Embryonic facial prominence (tissue), 1 donor: Measurements from ENCODE around the gene PCDHGA10.
"Not testable (repeated sequence)": the region's sequence is repeated elsewhere in the genome, so short reads cannot be mapped to it uniquely, and the experiment has no call there.

Experiments used
- DNase-seq: peaks from one replicate; pipeline ENCODE4 v3.0.0-alpha.2; 2016; ENCODE audit errors: extremely low spot score

The PCDHGA10 gene

DNA sequence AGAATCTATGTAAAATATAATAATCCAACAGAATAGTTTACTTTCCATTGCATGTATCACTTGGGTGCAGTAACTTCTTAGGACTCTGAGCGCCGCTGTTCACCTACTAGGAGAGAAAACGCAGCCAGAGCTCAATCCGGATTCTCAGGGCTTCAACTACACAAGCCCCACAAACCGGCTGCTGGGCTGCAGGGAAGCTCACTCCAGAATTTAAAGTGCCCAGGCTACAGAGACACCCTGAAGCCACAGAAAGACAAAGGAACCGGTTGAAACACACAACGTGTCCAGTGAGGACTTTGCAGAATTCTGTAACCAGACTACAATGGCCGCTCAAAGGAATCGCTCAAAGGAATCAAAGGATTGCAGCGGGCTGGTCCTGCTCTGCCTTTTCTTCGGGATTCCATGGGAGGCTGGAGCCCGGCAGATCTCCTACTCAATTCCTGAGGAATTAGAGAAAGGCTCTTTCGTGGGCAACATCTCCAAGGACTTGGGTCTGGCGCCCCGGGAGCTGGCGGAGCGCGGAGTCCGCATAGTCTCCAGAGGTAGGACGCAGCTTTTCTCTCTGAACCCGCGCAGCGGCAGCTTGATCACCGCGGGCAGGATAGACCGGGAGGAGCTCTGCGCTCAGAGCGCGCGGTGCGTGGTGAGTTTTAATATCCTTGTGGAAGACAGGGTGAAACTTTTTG, at the start of gene PCDHGA10:
Gene PCDHGA10, plus strand, starts transcription at position 134 of the 686 bp plus-strand sequence. Its CDS starts 189 bp downstream, at position 323.
- DNase-seq, result no peak

DNA sequence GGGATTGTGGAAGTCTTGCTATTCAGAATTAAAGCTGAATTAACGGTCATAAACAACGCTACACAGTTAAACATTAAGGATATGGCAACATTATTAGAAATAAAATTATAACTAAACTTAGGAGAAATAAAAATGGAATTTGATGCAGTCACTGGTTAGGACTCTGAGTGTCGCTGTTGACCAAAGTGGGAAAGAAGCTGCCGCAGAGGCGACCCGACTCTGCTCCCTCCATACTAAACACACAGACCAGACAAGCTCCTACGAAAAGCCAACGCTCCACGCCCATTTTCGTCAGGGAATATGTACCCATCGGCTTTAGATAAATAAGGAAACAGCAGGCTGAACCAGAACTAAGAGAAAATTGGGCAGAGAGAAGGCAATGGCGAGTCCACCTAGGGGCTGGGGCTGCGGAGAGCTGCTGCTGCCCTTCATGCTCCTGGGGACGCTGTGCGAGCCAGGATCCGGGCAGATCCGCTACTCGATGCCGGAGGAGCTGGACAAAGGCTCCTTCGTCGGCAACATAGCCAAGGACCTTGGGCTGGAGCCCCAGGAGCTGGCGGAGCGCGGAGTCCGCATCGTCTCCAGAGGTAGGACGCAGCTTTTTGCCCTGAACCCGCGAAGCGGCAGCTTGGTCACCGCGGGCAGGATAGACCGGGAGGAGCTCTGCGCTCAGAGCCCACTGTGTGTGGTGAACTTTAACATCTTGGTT, 48.7 kb upstream of the PCDHGA10 start, which contains the start of gene PCDHGA5:
Gene PCDHGA5, plus strand, starts transcription at position 211 of the 709 bp plus-strand sequence. Its CDS starts 169 bp downstream, at position 380.
- DNase-seq, result no peak

DNA sequence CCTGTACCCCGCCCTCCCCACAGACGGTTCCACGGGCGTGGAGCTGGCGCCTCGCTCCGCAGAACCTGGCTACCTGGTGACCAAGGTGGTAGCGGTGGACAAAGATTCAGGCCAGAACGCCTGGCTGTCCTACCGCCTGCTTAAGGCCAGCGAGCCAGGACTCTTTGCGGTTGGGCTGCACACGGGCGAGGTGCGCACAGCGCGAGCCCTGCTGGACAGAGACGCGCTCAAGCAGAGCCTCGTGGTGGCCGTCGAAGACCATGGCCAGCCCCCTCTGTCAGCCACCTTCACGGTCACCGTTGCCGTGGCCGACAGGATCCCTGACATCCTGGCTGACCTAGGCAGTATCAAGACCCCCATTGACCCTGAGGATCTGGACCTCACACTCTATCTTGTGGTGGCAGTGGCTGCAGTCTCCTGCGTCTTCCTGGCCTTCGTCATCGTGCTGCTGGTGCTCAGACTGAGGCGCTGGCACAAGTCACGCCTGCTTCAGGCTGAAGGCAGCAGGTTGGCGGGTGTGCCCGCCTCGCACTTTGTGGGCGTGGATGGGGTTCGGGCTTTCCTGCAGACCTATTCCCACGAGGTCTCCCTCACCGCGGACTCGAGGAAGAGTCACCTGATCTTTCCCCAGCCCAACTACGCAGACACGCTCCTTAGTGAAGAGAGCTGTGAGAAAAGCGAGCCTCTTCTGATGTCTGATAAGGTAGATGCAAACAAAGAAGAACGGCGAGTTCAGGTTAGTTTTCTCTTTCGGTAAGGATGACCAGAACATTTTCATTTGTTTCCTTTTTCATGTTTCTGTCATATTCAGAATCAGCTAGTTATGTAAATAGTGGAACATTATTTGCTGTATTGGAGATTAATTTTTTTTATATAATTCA, 46.5 kb upstream of the PCDHGA10 start:
- no peak for DNase-seq

DNA sequence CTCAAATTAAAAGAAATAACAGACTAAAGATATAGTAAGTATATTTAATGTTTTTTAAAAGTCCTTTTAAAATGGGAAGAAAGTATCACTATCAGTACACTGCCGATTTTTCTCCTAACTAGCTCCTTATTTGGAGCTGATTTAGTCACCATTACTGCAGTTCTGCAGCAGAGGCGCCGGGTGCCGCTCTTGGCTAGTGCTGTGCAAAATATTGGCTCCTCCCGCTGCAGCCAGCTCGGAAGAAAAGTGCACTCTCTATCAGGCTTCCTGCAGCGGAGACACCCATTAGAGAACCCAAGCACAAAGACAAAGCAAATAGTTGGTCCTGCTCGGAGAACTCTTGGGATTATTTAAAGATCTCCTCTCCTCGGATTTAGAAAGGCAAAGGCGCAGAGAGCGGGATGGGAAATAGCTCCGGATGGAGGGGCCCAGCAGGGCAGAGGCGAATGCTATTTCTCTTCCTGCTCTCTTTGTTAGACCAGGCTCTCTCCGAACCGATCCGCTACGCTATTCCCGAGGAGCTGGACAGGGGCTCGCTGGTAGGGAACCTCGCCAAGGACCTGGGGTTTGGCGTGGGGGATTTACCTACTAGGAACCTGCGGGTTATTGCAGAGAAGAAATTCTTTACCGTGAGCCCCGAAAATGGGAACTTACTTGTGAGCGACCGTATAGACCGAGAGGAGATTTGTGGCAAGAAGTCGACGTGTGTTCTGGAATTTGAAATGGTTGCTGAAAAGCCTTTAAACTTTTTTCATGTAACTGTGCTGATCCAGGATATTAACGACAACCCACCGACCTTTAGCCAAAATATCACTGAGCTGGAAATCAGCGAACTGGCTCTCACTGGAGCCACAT, 42.6 kb upstream of the PCDHGA10 start, which contains the start of gene PCDHGB3:
Gene PCDHGB3, plus strand, starts transcription at position 249 of the 855 bp plus-strand sequence. Its CDS starts 153 bp downstream, at position 402.
- no peak for DNase-seq

DNA sequence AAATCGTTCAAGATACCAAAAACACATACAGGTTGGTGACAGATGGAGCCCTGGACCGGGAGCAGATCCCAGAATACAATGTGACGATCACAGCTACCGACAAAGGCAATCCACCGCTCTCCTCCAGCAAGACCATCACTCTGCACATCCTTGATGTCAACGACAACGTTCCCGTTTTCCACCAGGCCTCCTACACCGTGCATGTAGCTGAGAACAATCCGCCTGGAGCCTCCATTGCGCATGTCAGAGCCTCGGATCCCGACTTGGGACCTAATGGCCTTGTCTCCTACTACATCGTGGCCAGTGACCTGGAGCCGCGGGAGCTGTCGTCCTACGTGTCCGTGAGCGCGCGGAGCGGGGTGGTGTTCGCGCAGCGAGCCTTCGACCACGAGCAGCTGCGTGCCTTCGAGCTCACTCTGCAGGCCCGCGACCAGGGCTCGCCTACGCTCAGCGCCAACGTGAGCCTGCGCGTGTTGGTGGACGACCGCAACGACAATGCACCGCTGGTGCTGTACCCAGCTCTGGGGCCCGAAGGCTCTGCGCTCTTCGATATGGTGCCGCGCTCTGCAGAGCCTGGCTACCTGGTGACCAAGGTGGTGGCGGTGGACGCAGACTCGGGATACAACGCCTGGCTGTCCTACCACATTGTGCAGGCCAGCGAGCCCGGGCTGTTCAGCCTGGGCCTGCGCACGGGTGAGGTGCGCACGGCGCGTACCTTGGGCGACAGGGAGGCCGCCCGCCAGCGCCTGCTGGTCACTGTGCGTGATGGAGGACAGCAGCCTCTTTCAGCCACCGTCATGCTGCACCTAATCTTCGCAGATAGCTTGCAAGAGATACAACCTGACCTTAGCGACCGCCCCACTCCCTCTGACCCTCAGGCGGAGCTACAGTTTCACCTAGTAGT, 41.0 kb upstream of the PCDHGA10 start:
- DNase-seq, result no peak

DNA sequence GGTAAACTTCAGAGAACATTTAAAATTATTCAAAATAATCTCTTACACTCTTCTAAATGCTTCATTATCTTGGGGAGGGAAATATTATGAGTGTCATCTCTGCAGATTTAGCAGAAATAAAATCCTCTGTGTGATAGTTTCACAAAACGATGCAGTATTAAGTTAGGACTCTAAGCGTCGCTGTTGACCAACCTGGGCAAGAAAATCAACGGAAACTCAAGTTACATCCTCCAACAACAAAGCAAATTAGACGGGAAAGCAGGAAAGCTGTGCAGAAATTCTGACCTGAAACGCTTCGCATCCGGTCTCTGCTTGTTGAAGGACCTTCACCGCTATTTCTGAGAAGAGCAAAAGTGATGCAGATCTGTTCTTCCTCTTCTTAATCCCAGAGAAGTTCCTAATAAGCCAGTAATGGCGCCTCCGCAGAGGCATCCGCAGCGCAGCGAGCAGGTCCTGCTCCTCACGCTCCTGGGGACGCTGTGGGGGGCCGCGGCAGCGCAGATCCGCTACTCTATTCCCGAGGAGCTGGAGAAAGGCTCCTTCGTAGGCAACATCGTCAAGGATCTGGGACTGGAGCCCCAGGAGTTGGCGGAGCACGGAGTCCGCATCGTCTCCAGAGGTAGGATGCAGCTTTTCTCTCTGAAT, 39.0 kb upstream of the PCDHGA10 start, which contains the start of gene PCDHGA6:
Gene PCDHGA6, plus strand, starts transcription at position 219 of the 645 bp plus-strand sequence. Its CDS starts 193 bp downstream, at position 412.
- DNase-seq, result no peak

DNA sequence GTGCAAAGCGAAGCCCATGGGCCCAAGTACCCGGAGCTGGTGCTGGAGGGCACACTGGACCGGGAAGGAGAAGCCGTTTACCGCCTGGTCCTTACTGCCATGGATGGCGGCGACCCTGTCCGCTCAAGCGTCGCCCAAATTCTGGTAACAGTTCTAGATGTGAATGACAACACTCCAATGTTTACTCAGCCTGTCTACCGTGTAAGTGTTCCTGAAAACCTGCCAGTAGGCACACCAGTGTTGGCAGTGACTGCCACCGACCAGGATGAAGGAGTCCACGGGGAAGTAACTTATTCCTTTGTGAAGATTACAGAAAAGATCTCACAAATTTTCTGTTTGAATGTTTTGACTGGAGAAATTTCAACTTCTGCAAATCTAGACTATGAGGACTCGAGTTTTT, 38.2 kb upstream of the PCDHGA10 start:
- no peak for DNase-seq

DNA sequence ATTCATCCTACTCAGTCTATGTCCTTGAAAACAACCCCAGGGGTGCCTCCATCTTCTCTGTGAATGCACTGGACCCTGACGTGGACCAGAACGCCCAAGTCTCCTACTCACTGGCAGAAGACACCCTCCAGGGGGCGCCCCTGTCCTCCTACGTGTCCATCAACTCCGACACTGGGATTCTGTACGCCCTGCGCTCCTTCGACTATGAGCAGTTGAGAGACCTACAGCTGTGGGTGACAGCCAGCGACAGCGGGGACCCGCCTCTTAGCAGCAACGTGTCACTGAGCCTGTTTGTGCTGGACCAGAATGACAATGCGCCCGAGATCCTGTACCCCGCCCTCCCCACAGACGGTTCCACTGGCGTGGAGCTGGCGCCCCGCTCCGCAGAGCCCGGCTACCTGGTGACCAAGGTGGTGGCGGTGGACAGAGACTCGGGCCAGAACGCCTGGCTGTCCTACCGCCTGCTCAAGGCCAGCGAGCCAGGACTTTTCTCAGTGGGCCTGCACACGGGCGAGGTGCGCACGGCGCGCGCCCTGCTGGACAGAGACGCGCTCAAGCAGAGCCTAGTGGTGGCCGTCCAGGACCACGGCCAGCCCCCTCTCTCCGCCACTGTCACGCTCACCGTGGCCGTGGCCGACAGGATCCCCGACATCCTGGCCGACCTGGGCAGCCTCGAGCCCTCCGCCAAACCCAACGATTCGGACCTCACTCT, 37.2 kb upstream of the PCDHGA10 start:
- DNase-seq, result not testable (repeated sequence)

DNA sequence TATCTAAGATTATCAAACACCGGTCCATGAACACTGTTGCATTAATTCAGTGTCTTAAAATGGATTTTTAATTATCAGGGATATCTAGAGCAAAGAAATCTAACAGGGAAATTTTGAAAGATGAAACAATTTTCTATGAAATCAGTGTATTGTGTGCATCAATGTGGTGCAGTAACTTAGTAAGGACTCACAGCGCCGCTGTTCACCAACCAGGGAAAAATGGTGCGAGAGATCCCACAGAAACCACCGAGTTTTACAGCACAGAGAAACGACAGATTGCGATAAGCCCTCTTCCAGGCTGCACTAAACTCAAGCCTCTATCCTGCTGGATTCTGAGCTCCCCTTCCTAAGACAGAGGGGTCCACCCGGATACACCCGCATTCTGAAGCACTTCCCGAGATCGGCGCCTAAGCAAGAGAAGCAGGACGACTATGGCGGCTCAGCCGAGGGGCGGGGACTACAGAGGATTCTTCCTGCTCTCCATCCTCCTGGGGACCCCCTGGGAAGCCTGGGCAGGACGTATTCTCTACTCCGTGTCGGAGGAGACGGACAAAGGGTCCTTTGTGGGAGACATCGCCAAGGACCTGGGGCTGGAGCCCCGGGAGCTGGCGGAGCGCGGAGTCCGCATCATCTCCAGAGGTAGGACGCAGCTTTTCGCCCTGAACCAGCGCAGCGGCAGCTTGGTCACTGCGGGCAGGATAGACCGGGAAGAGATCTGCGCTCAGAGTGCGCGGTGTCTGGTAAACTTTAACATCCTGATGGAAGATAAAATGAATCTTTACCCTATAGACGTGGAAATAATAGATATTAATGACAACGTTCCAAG, 30.1 kb upstream of the PCDHGA10 start, which contains the start of gene PCDHGA7:
Gene PCDHGA7, plus strand, starts transcription at position 274 of the 826 bp plus-strand sequence. Its CDS starts 158 bp downstream, at position 432.
- no peak for DNase-seq

DNA sequence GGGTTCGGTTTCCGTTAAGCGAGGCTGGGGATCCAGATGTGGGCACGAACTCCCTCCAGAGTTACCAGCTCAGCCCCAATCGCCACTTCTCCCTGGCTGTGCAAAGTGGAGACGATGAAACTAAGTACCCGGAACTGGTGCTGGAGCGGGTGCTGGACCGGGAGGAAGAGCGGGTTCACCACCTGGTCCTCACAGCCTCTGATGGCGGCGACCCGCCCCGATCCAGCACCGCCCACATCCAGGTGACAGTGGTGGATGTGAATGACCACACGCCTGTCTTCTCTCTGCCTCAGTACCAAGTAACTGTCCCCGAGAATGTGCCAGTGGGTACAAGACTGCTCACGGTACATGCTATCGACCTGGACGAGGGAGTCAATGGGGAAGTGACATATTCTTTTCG, 29.4 kb upstream of the PCDHGA10 start:
- DNase-seq, result no peak

DNA sequence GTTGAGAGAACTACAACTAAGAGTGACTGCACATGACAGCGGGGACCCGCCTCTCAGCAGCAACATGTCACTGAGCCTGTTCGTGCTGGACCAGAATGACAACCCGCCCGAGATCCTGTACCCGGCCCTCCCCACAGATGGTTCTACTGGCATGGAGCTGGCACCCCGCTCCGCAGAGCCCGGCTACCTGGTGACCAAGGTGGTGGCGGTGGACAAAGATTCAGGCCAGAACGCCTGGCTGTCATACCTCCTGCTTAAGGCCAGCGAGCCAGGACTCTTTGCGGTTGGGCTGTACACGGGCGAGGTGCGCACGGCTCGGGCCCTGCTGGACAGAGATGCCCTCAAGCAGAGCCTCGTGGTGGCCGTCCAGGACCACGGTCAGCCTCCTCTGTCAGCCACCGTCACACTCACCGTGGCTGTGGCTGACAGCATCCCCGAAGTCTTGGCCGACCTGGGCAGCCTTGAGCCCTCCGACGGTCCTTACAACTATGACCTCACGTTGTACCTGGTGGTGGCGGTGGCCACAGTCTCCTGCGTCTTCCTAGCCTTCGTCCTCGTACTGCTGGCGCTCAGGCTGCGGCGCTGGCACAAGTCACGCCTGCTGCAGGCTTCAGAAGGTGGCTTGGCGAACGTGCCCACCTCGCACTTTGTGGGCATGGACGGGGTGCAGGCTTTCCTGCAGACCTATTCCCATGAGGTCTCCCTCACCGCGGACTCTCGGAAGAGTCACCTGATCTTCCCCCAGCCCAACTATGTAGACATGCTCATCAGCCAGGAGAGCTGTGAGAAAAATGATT, 28.1 kb upstream of the PCDHGA10 start:
- no peak for DNase-seq

DNA sequence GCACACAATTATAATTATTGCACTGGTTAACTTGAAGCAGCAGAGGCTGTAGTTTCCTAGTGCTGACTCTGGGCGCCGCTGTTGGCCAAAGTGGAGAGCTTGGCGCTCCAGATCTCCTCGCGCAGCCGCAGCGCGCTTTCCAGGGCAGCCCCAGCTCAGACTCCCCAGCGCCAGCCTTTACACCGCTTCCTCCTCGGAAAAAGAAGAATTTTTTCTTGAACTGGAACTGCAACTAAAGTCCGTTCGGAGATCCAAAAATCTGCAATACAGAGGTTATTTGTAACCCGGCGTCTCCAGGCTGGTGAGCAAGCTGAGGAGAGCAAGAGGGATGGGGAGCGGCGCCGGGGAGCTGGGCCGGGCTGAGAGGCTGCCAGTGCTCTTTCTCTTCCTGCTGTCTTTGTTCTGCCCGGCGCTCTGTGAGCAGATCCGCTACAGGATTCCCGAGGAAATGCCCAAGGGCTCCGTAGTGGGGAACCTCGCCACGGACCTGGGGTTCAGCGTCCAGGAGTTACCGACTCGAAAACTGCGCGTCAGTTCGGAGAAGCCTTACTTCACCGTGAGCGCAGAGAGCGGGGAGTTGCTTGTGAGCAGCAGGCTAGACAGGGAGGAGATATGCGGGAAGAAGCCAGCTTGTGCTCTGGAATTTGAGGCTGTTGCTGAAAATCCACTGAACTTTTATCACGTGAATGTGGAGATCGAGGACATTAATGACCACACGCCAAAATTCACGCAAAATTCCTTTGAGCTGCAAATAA, 25.1 kb upstream of the PCDHGA10 start, which contains the start of gene PCDHGB4:
Gene PCDHGB4, plus strand, starts transcription at position 142 of the 755 bp plus-strand sequence. Its CDS starts 187 bp downstream, at position 329.
- DNase-seq, result not testable (repeated sequence)

DNA sequence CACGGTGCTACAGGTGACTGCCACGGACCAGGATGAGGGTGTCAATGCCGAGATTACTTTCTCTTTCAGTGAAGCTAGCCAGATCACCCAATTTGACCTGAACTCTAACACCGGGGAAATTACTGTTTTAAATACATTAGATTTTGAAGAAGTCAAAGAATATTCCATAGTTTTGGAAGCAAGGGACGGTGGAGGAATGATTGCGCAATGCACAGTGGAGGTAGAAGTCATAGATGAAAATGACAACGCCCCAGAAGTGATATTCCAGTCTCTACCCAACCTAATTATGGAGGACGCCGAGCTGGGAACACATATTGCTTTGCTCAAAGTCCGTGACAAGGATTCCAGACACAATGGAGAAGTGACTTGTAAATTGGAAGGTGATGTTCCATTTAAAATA, 24.1 kb upstream of the PCDHGA10 start:
- DNase-seq, result no peak

DNA sequence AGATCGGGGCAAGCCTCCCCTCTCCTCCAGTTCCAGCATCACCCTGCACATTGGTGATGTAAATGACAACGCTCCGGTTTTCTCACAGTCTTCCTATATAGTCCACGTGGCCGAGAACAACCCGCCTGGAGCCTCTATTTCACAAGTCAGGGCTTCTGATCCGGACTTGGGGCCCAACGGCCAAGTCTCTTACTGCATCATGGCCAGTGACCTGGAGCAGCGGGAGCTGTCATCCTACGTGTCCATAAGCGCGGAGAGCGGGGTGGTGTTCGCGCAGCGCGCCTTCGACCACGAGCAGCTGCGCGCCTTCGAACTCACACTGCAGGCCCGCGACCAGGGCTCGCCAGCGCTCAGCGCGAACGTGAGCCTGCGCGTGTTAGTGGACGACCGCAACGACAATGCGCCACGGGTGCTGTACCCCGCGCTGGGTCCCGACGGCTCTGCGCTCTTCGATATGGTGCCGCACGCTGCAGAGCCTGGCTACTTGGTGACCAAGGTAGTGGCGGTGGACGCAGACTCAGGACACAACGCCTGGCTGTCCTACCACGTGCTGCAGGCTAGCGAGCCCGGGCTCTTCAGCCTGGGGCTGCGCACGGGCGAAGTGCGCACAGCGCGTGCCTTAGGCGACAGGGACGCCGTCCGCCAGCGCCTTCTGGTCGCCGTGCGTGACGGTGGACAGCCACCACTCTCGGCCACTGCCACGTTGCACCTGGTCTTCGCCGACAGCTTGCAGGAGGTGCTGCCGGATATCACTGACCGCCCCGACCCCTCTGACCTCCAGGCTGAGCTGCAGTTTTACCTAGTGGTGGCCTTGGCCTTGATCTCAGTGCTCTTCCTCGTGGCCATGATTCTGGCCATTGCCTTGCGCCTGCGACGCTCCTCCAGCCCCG, 23.4 kb upstream of the PCDHGA10 start:
- no peak for DNase-seq
